Calu3 (cell line): ENCODE measurements around the gene HDAC4. TPM values are rescaled to one million over a fixed set of nuclear protein-coding genes. Genes with fewer than 3 reads are reported as not detected.

ENCODE experiments used
- BruUV-seq: library from RNA; stranded (reverse); fragments of 400-500 nt; replicated peaks from 2 replicates; lab custom pipeline; 2021; lab: Mats Ljungman, UMichigan
- CTCF ChIA-PET: fragments of 300-600 bp; sonication (Branson Sonifier 250); formaldehyde crosslinking; loops from one replicate; lab custom pipeline; 2022; ENCODE audit warnings: antibody characterized with exemption; lab: Charles Lee
- DNase-seq: peaks from one replicate; pipeline ENCODE4 v3.0.0; 2022
- H3K27ac Mint-ChIP-seq: one replicate; pipeline ENCODE4 v1.8.0; 2022; ENCODE audit warnings: mixed read lengths; ENCODE audit not compliant: unreplicated experiment
- H3K27me3 Mint-ChIP-seq: one replicate; pipeline ENCODE4 v1.8.0; 2022; ENCODE audit warnings: mixed read lengths; ENCODE audit not compliant: unreplicated experiment
- H3K36me3 Mint-ChIP-seq: one replicate; pipeline ENCODE4 v1.8.0; 2022; ENCODE audit warnings: mild to moderate bottlenecking, moderate library complexity, mixed read lengths; ENCODE audit not compliant: insufficient read depth, unreplicated experiment
- H3K4me1 Mint-ChIP-seq: one replicate; pipeline ENCODE4 v1.8.0; 2022; ENCODE audit warnings: mild to moderate bottlenecking, low read depth, mixed read lengths; ENCODE audit not compliant: unreplicated experiment
- H3K4me3 Mint-ChIP-seq: one replicate; pipeline ENCODE4 v1.8.0; 2022; ENCODE audit warnings: mild to moderate bottlenecking, low read depth, moderate library complexity, mixed read lengths; ENCODE audit not compliant: unreplicated experiment
- H3K9me3 Mint-ChIP-seq: one replicate; pipeline ENCODE4 v1.8.0; 2022; ENCODE audit warnings: low read depth, mixed read lengths; ENCODE audit not compliant: unreplicated experiment
- CTCF ChIP-seq: fragments of 200-600 bp; IDR thresholded peaks from one replicate; pipeline ENCODE4 v1.8.0; 2022; ENCODE audit warnings: antibody characterized with exemption; ENCODE audit not compliant: unreplicated experiment
- intact Hi-C: fragments of 100-400 bp; cut with micrococcal nuclease; formaldehyde crosslinking; loops from one replicate; pipeline ENCODE4 v1.10.0; 2022; ENCODE audit not compliant: unreplicated experiment
- total RNA-seq: library from RNA; stranded (reverse); gene quantifications from 2 replicates; pipeline ENCODE4 v1.2.3, GENCODE V29; 2022

HDAC4 gene
- total RNA-seq, 1 experiment from 2014 or later: 39.6 TPM

GRCh38 chr2:239215136-239215925 is 185.5 kb downstream of the HDAC4 start:
- no peak for DNase-seq
- intact Hi-C loops: no loop called here
- BruUV-seq: no TSS peak
- Mint-ChIP-seq H3K36me3 (no peaks in the 10 kb centered on the region), H3K27me3 (no peaks in the 10 kb centered on the region), H3K9me3 (no peaks in the 10 kb centered on the region), H3K4me3 (no peak overlapping the region), H3K27ac (no peak overlapping the region), H3K4me1 (no peaks in the 10 kb centered on the region)
- no peak for TF ChIP-seq CTCF
- CTCF ChIA-PET: no interaction called here

- no peak overlapping the region for H3K4me3 Mint-ChIP-seq
- no peak for DNase-seq
- H3K4me1 Mint-ChIP-seq: no peaks in the 10 kb centered on the region
- CTCF ChIA-PET: no interaction called here
- no peak for TF ChIP-seq CTCF
- no peaks in the 10 kb centered on the region for H3K9me3 Mint-ChIP-seq
- no peaks in the 10 kb centered on the region for H3K27me3 Mint-ChIP-seq
- no peak overlapping the region for H3K27ac Mint-ChIP-seq
- BruUV-seq: no TSS peak
- intact Hi-C loops: no loop called here
- H3K36me3 Mint-ChIP-seq: no peaks in the 10 kb centered on the region
Observed at GRCh38 chr2:239214725-239215124, 186.1 kb downstream of the HDAC4 start.

GRCh38 chr2:239213643-239214101 is 187.1 kb downstream of the HDAC4 start:
- BruUV-seq: no TSS peak
- no peaks in the 10 kb centered on the region for H3K27me3 Mint-ChIP-seq
- TF ChIP-seq CTCF: no peak
- H3K27ac Mint-ChIP-seq: no peak overlapping the region
- CTCF ChIA-PET: interaction anchor here (0.6 kb wide), 1 partner anchor 34 kb away, joined by 3 read pairs; no protein-coding TSS in a partner anchor
- peaks cover 2% of the 10 kb centered on the region for H3K4me1 Mint-ChIP-seq
- H3K9me3 Mint-ChIP-seq: no peaks in the 10 kb centered on the region
- H3K36me3 Mint-ChIP-seq: no peaks in the 10 kb centered on the region
- no peak overlapping the region for H3K4me3 Mint-ChIP-seq
- DNase-seq: no peak
- intact Hi-C loops: no loop called here

- CTCF ChIA-PET: no interaction called here
- H3K36me3 Mint-ChIP-seq: no peaks in the 10 kb centered on the region
- BruUV-seq: no TSS peak
- no peak overlapping the region for H3K4me3 Mint-ChIP-seq
- intact Hi-C loops: no loop called here
- peaks cover 8% of the 10 kb centered on the region for H3K4me1 Mint-ChIP-seq
- H3K9me3 Mint-ChIP-seq: no peaks in the 10 kb centered on the region
- no peak for TF ChIP-seq CTCF
- no peak overlapping the region for H3K27ac Mint-ChIP-seq
- no peaks in the 10 kb centered on the region for H3K27me3 Mint-ChIP-seq
- DNase-seq: no peak
Observed at GRCh38 chr2:239212929-239213642, 187.7 kb downstream of the HDAC4 start.
